HT-29 (cell line): ENCODE data around the gene TSC2. TPM values are rescaled to one million over a fixed set of nuclear protein-coding genes. Genes with fewer than 3 reads are reported as not detected.
"Not testable (repeated sequence)": the region's sequence is repeated elsewhere in the genome, so short reads cannot be mapped to it uniquely, and the experiment has no call there.

ENCODE experiments used
- DNase-seq: peaks from one replicate; pipeline ENCODE4 v3.0.0-alpha.2; 2015; ENCODE audit warnings: low spot score
- total RNA-seq: library from RNA; depleted of rRNA; stranded (reverse); fragments of >200 nt; shearing (Covaris generic); gene quantifications from 2 replicates; pipeline ENCODE4 v1.2.3, GENCODE V29; 2014

Gene TSC2
- total RNA-seq, 1 experiment from 2014 or later: 85.0 TPM

DNA sequence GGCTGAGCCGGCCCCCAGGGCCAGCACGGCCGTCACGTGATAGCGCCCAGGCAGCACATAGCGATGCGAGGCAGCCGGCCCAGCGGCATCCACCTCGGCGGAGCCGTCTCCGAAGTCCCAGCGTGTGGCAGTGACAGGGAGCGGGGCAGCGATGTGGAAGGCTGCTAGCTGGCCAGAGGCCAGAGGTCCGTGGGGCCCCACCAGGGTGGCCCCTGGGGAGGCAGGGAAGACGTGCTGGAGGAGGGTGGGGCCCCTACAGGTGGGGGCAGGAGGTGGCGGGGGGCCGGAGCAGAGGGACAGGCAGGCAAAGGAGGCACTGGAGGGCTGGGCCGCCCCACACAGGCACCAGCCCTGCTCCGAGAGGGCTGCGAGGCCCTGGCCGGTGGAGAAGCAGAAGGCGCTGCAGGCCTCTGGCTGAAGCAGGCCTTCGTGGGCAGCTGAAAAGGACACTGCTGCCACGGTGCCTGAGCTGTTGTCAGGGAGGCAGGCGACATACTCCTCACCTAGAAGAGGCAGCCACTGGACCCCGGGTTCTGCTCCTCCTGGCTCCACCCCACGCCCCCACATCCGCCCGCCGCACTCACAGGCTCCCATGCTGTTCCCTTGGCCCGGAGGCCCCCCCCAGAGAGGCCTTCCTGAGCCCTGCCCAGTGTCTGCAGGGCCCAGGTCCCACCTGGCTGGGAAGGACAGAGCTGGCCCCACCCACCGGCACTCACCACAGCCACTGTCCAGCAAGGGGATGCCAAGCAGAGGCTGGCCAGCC, 70.4 kb downstream of the TSC2 start:
- not testable (repeated sequence) for DNase-seq

GRCh38 chr16:2121325-2121724, 73.5 kb downstream of the TSC2 start:
- DNase-seq: peak; percentile 59

DNA sequence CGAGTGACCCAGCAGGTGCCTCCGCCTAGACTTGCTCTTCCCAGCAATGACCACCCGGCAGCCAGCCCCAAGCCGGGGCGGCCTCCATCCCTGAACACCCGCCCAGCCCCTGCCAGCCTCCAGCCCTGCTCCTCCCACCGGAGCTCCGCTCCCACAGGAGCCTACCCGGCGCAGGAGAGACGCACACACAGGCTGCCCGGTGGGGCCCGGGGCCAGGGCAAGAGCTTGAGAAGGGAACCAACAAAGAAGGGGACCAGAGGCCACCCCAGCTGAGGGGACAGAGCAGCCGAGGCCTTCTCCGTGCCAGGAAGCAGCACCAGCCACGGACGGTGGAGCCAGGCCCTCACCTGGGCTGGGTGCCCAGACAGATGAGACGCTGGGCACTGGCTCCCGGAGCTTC, 74.1 kb downstream of the TSC2 start:
- DNase-seq: no peak

- no peak for DNase-seq
Measured at GRCh38 chr16:2122429-2122828, 74.6 kb downstream of the TSC2 start.

GRCh38 chr16:2122934-2123683, 75.3 kb downstream of the TSC2 start:
- not testable (repeated sequence) for DNase-seq

- DNase-seq: not testable (repeated sequence)
Measured at GRCh38 chr16:2123706-2124376, 76.1 kb downstream of the TSC2 start.

GRCh38 chr16:2124377-2124693, 76.5 kb downstream of the TSC2 start:
- DNase-seq: not testable (repeated sequence)

DNA sequence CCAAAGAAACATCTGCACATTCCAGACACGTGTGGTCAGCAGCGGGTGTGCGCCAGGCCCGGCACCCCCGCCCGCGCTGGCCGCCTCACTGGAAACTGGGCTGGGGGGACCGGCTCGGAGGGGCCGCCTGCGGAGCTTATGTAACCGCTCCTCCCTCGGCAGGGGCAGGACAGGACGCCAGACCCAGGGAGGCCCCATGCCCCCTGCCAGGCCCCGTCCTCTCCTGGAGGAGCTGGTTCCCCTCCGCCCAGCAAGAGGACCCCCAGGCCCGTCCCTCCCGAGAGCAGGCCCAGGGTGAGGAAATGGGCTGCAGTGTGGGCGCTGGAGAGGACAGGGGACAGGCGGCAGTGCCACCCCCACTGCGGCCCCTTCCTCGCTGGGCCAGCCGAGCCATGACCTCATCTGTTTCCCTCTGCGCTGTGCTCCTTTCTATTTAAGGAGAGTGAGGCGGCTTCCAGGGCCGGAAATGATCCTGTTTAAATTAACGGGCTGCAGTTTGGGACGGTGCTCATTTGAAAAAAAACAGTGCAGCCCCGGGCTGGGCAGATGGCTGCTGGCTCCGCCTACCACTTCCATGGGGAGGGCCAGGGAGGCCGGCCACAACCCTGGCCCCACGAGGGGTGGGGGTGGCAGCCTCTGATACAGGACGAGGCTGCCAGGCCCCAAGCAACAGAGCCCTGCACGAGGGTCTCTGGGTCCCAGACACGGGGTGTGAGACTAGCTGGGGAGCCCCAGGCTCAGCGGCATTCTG, 77.1 kb downstream of the TSC2 start:
- DNase-seq: not testable (repeated sequence)

- not testable (repeated sequence) for DNase-seq
Measured at GRCh38 chr16:2125609-2126008, 77.8 kb downstream of the TSC2 start.

DNA sequence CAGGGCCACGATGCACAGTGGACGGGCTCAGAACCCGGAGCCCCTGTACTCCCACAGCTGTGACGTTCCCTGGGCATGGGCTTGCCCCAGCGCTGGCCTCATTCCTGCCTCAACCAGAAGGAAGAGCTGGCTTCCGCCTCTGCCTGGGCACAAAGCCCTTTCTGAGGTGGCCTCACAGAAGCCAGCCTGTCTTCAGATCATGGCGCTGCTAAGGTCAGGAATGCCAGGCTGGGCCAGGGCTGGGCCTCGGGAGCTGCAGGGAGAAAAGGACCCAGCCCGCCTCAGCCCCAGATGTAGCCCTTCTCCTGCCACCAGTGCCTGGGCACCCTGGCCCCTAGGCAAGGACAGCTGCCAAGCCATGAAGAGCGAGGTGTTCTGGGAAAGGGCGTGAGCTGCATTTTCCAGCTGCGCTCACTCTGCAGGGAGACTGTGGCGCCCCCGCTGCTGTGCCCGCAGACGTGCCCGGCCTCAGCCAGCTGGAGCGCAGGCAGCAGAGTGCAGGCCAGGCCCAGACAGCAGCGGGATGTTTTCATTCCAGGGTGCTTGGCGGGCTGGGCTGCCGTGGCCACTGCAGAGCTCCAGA, 78.5 kb downstream of the TSC2 start:
- DNase-seq: not testable (repeated sequence)

GRCh38 chr16:2126928-2127556, 79.3 kb downstream of the TSC2 start:
- not testable (repeated sequence) for DNase-seq

- DNase-seq: not testable (repeated sequence)
Measured at GRCh38 chr16:2127630-2128280, 80.0 kb downstream of the TSC2 start.

GRCh38 chr16:2129251-2129650, 81.5 kb downstream of the TSC2 start:
- DNase-seq: not testable (repeated sequence)

GRCh38 chr16:2129890-2130447, 82.2 kb downstream of the TSC2 start:
- not testable (repeated sequence) for DNase-seq

DNA sequence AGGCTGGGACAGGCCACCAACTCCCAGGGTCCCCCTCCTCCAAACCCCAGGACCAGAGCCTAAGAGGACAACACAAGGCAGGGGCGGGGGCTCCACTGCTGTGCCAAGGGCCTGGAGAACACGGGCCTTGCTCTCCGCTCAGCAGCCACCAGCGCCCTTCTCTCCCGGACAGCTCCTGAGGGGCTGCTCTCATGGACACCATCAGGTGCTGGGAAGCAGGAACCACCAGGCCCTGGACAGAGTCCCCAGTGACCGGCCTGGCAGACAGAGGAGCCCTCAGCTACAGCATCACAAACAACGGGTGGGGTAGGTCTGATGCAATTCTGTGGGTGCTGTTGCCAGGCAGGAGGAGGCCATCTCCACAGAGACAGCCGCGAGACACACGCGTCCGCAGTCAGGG, 86.0 kb downstream of the TSC2 start:
- not testable (repeated sequence) for DNase-seq

GRCh38 chr16:2135071-2135470, 87.3 kb downstream of the TSC2 start:
- not testable (repeated sequence) for DNase-seq

GRCh38 chr16:2135770-2136490, 88.1 kb downstream of the TSC2 start, which contains the start of gene PKD1:
Gene PKD1 (minus strand): TSS chr16:2135898. CDS start chr16:2135689, 209 bp downstream.
- peak; percentile 79 for DNase-seq
